ENCODE measurements around the gene FANCC. TPM values are rescaled to one million over a fixed set of nuclear protein-coding genes. Genes with fewer than 3 reads are reported as not detected.

Gene FANCC
- total RNA-seq, 1 experiment from 2014 or later = 19.4 TPM

GRCh38 chr9:95192631-95193030, 124.9 kb downstream of the FANCC start:
- H3K4me2 ChIP-seq (ENCODE audit: low read length) = no peak overlapping the region
- H3K9ac ChIP-seq (ENCODE audit: low read length) = no peak overlapping the region
- DNase-seq (ENCODE audit: low read depth, low spot score) (no peak), ATAC-seq (no peak)
- no TSS peak for BruUV-seq (replicated peaks)
- H3K79me2 ChIP-seq (ENCODE audit: insufficient read depth, low read length) = no peaks in the 10 kb centered on the region
- intact Hi-C loops (cut with micrococcal nuclease) = no loop called here
- no peak for TF ChIP-seq SP1 (IDR thresholded peaks at IDR 0.05; ENCODE audit: low read depth)
- no peak for TF ChIP-seq FOSL1 (IDR thresholded peaks at IDR 0.05; ENCODE audit: low read depth)
- no peak for TF ChIP-seq ELF1 (IDR thresholded peaks at IDR 0.05; ENCODE audit: borderline replicate concordance, low read depth)
- TF ChIP-seq REST (IDR thresholded peaks at IDR 0.05; ENCODE audit: low read depth) = no peak
- TF ChIP-seq EZH2 (IDR thresholded peaks at IDR 0.05) = no peak
- no peak for TF ChIP-seq ZFX (IDR thresholded peaks at IDR 0.05)
- TF ChIP-seq SIN3A (IDR thresholded peaks at IDR 0.05; ENCODE audit: low read depth) = no peak
- TF ChIP-seq CTCF (IDR thresholded peaks at IDR 0.05 in 2 of 3, conservative IDR thresholded peaks at IDR 0.05 in 1 of 3; ENCODE audit: borderline replicate concordance in 1 of 3, insufficient read depth in 1 of 3, low read depth in 2 of 3, low read length in 2 of 3) = no peak
- no peak for TF ChIP-seq CBX3 (IDR thresholded peaks at IDR 0.05; ENCODE audit: low read depth)
- no peak for TF ChIP-seq EGR1 (IDR thresholded peaks at IDR 0.05; ENCODE audit: low read depth)
- TF ChIP-seq EZH2phosphoT487 (IDR thresholded peaks at IDR 0.05; ENCODE audit: borderline replicate concordance) = no peak
- no peak for TF ChIP-seq ZNF274 (IDR thresholded peaks at IDR 0.05; ENCODE audit: low read depth, low read length)
- no peak for TF ChIP-seq CEBPB (IDR thresholded peaks at IDR 0.05; ENCODE audit: low read depth)
- TF ChIP-seq, protein P1, sequence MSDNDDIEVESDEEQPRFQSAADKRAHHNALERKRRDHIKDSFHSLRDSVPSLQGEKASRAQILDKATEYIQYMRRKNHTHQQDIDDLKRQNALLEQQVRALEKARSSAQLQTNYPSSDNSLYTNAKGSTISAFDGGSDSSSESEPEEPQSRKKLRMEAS (IDR thresholded peaks at IDR 0.05) = no peak
- no peak for TF ChIP-seq RAD21 (IDR thresholded peaks at IDR 0.05; ENCODE audit: low read depth)
- TF ChIP-seq YY1 (IDR thresholded peaks at IDR 0.05; ENCODE audit: extremely low read depth, insufficient replicate concordance, low read depth, low read length) = no peak
- no peak for TF ChIP-seq JUND (IDR thresholded peaks at IDR 0.05)
- no peak for TF ChIP-seq SRF (IDR thresholded peaks at IDR 0.05; ENCODE audit: low read depth)
- no peak for TF ChIP-seq POLR2AphosphoS5 (IDR thresholded peaks at IDR 0.05; ENCODE audit: low read depth, low read length)
- no peaks in the 10 kb centered on the region for H3K9me3 ChIP-seq (ENCODE audit: control insufficient read depth in 1 of 2, insufficient read depth in 1 of 2, low read depth in 1 of 2, low read length in 2 of 2)
- ChIA-PET CTCF (interaction anchor here (1.4 kb wide), 1 partner anchor 9 kb away, joined by 4 read pairs; no protein-coding TSS in a partner anchor), RAD21 (ENCODE audit: low non-redundant PET in 1 of 2, low total read pairs in 2 of 2, uncharacterized antibody in 2 of 2, unreplicated experiment in 2 of 2) (no interaction called here), POLR2A (no interaction called here)
- H3K4me1 ChIP-seq (ENCODE audit: control insufficient read depth in 1 of 2, insufficient read depth in 2 of 2, low read length in 2 of 2) = peaks cover 0 to 2% of the 10 kb centered on the region in 2 experiments; a peak in 3 of 4 replicates
- no peak overlapping the region for H3K27ac ChIP-seq (ENCODE audit: low read depth, low read length)
- H3K9me2 ChIP-seq (ENCODE audit: insufficient read depth) = peaks cover 3% of the 10 kb centered on the region; the same call in 1 of the 2 replicates
- H3K36me3 ChIP-seq (ENCODE audit: control insufficient read depth in 1 of 2, insufficient read depth in 2 of 2, low read length in 2 of 2) = no peaks in the 10 kb centered on the region
- H4K20me1 ChIP-seq (ENCODE audit: insufficient read depth) = no peaks in the 10 kb centered on the region
- no peak overlapping the region for H2AFZ ChIP-seq (ENCODE audit: low read depth, low read length, poor library complexity, severe bottlenecking)
- H3K4me3 ChIP-seq (replicated peaks in 1 of 2; ENCODE audit: low read depth in 1 of 2, low read length in 2 of 2) = no peak overlapping the region
- H3K27me3 ChIP-seq (ENCODE audit: insufficient read depth, low read length) = no peaks in the 10 kb centered on the region
